ENCODE measurements around the gene TIGD6.
"Not testable (repeated sequence)": the region's sequence is repeated elsewhere in the genome, so short reads cannot be mapped to it uniquely, and the experiment has no call there.

The TIGD6 gene

DNA sequence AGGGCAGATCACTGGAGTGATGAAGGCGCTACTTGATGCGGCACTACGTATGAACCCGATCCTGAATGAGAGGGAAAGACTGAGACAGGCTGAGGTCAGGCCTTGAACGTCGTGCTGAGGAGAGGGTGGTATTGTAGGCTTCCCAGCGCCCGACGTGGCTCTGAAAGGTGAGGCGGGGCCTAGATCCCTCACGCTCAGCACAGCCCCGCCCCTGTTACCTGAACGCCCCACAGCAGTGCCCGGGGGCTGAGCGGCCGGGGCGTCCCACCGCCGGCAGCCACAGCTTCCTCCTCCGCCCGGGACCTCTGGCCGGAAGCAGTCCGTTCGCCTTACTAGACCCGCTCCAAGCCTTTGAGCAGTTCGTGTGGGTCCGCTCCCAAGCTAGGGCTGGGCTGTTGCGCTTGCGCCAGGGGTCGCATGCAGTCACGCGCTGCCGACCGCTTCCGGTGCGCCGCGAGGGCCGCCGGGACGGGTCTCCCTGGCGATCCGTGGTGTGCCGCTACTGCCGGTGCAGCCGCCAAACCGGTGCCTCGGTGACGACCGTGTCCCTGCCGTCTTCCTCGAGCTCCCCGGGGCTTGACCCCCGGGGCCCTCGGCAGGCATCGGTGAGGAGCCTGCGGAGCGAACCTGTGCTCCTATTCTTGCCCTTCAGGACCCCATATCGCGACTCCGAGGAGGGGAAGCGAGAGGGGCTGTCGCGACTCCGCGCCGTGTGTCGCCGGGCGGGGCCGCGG, at the start of gene TIGD6, which contains the start of gene HMGXB3:
TIGD6 (minus strand) TSS at position 399 of the 734 bp plus-strand sequence. CDS start 4,306 bp downstream, outside the sequence.
HMGXB3 (plus strand) TSS at position 484 of the 734 bp plus-strand sequence. CDS start 4,114 bp downstream, outside the sequence.
- peak; percentile 71 for DNase-seq

GRCh38 chr5:150046031-150046430, 45.6 kb upstream of the TIGD6 start:
- no peak for DNase-seq

DNA sequence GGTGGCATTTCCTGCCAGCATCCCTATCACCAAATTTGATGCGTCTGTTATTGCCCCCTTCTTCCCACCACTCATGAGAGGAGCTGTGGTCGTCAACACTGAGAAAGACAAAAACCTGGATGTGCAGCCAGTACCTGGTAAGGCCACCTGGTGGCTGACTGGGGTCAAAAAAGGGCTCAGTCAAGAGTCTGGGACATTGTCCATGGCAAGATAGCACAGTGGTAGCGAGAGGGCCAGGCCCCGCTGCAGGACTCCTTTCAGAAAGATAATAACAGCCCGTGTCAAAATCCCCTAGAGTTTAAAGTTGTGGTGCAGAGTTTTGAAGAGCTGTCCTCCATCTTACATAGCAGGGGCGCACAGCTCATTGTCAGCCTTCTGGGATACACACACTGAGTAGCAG, 45.1 kb upstream of the TIGD6 start:
- DNase-seq = no peak

DNA sequence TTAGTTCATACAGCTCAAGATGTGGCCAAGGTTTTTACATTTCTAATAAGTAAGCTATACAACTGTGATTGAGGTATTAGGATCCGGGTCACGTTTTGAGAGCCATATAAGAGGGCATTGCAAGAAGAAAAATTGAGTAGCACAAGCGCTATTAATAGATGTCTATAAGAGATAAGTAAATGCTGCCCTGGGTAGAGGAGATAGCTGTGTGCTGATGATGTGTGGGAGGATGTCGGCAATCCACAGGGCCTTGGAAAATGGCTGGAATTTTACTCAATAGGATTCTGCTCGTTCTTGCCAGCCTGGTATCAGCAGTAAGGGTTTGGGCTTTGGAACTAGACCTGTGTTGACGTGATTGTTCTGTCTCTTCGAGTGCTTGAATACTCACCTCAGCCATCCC, 44.3 kb upstream of the TIGD6 start:
- DNase-seq = no peak

DNA sequence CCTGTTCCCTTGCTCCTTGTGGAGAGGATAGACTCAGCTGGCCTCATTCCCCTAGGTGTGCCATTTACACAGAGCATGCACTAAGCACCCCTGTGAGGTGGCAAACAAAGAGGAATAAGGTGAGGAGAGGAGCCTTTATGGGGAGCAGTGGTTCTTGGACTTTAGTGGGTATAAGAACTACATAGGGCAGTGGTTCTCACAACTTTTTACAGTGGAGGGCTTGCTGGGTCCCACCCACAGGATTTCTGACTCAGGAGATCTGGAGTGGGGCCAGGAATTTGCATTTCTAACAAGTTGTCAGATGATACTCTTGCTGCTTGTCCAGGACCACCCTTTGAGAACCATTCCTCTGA, 43.9 kb upstream of the TIGD6 start:
- no peak for DNase-seq

DNA sequence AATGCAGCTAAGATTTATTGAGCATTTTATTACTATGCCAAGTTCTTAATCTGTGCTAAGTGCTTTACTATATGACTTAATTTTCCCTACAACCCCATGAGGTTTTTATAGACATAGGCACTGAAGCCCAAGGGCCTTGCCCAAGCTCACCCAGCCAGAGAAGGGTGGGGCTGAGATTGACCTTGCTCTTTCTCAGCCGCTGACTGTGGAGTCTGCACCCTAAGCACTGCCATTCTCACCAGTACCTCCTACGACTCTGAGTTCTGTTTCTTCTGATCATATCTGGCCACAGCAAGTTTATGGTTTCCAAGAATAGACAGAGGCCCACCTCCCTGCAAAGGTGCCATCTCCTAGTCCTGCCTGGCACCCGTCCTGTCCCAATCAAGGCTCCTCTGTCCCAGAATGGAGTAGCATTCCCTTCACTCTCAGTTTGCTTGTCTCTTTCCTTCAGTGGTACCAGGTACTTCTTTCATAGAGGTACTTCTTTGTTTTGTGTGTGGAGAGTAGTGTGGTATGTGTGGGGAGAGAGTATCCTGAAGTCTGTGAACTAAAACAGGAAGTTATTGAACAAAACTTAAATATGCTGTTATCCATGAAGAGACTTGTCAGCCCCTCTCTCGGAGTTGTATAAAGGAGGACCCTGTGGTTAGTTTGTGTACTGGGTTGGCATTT, 43.3 kb upstream of the TIGD6 start:
- no peak for DNase-seq

- no peak for DNase-seq
Measured at GRCh38 chr5:150042459-150042858, 42.0 kb upstream of the TIGD6 start.

DNA sequence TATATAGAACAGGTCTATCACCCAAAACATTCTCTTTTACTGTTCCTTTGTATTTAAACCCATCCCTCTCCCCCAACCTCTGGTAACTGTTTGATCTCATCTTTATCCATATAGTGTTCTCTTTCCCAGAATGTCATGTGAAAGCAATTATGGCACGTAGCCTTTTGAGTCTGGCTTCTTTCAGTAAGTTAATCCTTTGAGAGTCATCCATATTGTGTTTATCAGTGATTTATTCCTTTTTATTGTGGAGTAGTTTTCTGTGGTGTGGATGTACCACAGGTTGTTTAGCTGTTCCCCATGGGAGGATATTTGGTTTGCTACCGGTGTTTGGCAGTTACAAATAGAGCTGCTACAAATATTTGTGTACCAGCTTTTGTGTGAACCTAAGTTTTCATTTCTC, 38.1 kb upstream of the TIGD6 start:
- no peak for DNase-seq

DNA sequence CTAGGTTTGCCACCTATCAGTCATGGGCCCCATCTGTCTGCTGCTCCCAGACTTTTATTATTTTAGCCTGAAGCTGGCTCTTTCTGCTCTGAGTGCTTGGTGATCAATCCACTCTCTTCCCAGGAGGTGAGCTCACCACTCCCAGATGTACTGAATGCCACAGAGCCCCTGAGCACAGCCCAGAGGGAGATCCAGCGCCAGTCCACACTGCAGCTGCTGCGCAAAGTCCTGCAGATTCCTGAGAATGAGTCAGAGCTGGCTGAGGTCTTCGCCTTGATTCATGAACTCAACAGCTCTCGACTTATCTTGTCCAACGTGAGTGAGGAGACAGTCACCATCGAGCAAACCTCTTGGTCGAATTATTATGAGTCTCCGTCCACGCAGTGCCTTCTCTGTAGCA, 36.1 kb upstream of the TIGD6 start:
- DNase-seq = no peak

DNA sequence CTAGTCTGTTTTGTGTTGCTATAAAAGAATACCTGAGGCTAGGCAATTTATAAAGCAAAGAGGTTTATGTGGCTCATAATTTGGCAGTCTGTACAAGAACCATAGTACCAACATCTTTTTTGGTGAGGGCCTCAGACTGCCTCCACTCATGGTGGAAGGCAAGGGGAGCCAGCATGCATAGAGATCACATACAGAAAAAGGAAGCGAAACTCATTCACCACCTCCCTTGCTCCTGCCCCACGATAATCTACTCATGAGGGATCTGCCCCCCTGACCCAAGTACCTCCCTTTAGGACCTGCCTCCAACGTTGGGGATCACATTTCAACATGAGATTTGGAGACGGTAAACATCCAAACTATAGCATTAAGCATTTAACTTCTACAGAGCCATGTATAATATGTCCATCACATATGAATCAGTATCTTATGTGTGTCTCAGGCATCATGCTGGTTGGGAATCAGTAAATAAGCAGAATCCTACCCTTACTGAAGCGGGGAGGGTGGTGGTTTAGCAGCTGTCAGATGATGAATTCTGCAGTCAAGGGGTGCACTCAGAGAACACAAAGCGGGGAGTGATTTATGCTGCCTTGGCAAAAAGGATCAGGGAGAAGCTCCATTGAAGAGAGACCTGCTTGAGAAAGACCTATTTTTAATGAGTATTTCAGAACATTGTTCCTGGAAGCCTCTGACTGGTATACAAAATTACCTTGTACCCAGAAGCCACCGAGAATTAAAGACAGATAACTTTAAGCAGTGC, 34.9 kb upstream of the TIGD6 start:
- no peak for DNase-seq

DNA sequence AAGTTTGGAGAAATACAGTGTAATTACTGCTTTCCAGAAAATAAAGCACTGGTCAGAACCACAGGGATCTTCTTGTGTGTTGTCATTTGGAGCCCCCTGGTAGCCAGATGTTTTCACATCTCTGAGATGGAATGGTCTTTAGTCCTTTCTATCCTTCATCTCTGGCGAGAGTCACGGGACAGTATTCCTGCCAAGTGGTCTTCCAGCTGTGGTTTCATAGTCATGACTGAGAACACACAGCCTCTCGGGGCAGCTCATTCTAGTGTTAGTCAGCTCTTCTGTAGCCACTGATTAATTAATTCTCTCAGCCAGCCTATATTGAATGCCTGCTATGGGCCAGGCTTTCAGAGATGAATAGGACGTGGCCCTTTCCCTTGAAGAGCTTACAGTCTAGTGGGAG, 34.2 kb upstream of the TIGD6 start:
- DNase-seq = no peak

DNA sequence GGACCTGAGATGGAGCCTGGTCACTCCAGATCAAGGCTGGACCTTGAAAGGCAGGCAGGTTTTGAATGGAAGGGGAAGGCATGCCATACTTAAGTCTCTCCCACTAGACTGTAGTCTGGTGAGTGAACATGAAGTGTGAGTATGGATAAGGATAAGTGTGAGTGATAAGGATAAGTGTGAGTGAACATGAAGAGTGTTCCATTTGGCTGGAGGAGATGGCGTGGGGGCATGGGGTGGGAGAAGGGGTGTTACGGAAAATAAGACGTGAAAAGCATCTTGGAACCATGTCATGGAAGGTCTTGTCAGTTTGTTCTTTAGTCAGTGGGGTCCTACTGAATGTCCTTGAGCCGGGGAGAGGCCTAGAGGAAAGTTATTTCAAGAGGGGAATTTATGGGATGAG, 32.9 kb upstream of the TIGD6 start:
- DNase-seq = no peak

- not testable (repeated sequence) for DNase-seq
Measured at GRCh38 chr5:150028047-150028446, 27.6 kb upstream of the TIGD6 start.

DNA sequence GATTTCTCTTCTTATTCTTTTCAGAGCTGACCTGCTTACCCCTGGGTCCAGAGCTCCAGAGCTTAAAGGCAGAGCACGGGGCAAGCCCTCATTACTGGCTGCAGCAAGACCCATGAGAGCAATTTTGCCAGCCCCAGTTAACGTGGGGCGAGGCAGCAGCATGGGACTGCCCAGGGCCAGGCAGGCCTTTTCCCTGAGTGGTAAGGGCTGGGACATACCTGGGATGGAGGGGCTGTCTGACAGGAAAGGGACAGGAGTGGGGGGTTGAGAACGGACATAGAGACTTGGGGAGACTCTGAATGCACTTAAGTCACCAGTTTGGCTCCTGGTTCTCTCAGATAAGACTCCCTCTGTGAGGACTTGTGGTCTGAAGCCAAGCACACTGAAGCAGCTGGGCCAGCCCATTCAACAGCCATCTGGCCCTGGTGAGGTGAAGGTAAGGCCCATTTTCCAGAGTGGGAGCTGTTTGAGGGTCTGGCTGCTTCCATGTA, 26.3 kb upstream of the TIGD6 start:
- DNase-seq = no peak

DNA sequence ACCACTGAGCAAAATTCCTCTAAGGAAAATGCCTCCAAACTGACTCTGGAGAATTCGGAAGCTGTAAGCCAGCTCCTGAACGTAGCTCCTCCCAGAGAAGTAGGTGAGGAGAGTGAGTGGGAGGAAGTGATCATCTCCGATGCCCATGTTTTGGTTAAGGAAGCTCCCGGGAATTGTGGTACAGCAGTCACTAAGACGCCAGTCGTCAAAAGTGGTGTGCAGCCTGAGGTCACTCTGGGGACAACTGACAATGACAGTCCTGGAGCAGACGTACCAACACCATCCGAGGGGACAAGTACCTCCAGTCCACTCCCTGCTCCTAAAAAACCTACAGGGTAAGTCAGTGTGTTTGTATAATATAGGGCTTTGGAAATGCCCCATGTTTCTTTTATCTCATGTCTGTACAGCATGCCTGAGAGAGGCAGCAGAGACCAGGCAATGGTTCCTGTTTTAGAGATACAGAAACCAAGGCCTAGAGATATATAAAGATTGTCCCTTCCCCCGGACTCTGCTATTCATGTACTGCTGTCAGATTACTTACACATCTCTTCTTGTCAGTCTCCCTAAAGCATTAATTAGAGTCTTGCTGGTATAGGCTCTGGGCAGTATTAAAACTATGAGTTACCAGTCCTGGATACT, 24.0 kb upstream of the TIGD6 start:
- no peak for DNase-seq

DNA sequence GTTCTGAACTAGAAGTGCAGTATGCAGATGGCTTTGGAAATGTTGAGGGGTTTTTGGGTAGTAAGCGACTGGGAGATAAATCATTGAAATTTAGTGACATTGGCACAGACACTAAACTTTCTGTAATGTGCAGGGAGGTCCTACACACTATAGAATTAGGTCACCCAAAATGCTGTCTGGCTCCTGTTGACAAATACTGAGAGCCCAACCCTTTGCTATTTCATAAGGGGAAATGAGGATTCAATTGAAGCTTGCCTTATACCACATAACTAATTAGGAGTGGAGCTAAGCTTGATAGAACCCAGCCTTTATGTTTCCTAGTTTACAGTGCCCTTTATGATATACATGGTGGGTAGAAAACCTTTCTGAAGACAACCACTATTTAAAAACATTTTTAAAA, 22.7 kb upstream of the TIGD6 start:
- no peak for DNase-seq

DNA sequence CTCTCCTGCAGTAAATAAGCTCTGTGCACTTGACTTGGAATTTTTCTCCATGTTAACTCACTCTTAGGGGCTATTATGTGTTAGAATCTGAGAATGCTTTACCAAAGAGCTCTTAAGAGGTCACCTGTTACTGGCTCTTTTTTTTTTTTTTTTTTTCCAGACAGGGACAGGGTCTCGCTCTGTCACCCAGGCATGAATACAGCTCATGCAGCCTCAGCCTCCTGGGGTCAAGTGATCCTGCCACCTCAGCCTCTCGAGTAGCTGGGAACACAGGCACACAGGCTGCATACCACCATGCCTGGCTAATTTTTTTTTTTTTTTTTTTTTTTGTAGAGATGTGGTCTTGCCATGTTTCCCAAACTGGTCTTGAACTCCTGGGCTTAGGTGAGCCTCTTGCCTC, 22.2 kb upstream of the TIGD6 start:
- DNase-seq = no peak

- no peak for DNase-seq
Measured at GRCh38 chr5:150022158-150022531, 21.7 kb upstream of the TIGD6 start.

DNA sequence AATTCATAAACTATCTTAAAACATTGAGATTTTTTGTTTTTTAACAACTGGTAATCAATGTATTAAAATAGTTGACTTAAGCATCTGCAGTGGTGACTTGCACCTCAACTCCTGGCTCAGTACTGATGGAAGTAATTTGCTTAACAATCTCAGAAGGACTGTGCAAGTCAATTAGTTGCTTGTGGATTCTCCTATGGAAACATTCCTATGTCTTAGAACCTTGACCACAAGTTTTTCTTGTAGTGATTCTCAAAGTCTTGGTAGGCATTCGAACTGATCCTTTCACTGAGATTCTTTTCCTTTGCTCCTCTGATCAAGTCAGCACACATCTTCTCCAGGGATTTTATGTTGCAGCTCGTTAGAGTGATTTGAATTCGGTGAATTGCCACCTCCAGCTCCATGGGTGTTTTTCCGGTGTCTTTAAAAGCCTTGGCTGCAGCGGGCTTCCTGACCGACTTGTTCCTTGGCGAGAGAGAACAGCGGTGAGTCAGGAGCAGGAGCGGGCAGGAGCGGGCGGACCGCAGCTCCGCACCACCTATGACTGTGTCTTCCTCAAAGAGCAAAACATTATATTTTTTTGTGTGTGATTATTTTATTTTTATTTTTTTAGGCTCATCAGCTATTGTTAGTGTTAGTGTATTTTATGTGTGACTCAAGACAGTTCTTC, 21.2 kb upstream of the TIGD6 start:
- no peak for DNase-seq

DNA sequence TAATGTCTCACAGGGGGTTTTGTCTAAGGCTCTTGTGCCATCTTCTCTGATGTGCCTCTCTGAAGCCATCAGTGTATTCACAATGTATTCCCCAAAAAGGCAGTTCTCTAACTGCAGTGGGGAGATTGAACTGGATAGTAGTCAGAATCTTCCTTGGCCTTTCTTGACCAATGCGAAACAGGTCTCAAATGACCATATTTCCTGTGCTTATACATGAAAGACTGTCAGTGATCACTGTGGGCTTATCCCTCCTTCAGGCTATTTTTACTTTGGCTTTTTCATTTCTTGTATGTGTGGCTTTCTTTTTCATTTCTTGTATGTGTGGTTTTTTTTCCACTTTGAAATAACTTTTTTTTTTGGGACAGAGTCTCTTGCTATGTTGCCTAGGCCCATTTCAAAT, 19.8 kb upstream of the TIGD6 start:
- no peak for DNase-seq

- no peak for DNase-seq
Measured at GRCh38 chr5:150017226-150018005, 17.0 kb upstream of the TIGD6 start.

DNA sequence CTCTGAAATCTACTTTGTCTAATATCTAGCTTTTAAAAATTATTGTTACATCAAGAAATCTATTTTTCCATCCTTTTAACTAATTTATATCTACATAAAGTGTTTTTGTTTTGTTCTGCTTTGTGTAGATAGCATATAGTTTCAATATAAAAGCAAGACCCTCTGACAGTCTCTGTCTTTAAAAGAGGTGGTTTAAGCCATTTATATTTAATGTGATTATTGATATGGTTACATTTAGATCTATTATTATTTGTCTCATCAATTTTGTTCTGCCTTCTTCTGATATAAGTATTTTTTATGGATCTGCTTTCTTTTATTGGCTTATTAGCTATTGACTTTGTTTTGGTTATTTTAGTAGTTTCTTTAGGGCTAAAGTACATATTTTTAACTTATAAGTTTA, 16.1 kb upstream of the TIGD6 start:
- no peak for DNase-seq

All from NCI-H1048 (cell line).